Measurements from ENCODE around the gene VRK1. TPM values are rescaled to one million over a fixed set of nuclear protein-coding genes. Genes with fewer than 3 reads are reported as not detected.
A peak's percentile ranks its signal among the peaks of the same experiment; 100 is the strongest.

The VRK1 gene
- total and polyA plus RNA-seq, 2 experiments from 2014 or later = 16.2 to 22.8 TPM

GRCh38 chr14:96888593-96888992 lies 91.4 kb downstream of the VRK1 start:
- no peaks in the 10 kb centered on the region for H3K36me3 ChIP-seq
- no peaks in the 10 kb centered on the region for H3K27me3 ChIP-seq
- TF ChIP-seq CTCF (IDR thresholded peaks at IDR 0.05; ENCODE audit: low read depth, low read length) = no peak
- H3K4me1 ChIP-seq (ENCODE audit: low read depth) = peaks cover 14% of the 10 kb centered on the region
- H3K27ac ChIP-seq = peak overlapping the region; percentile 66
- peak in 1 of 2 donors; percentile 66 for DNase-seq (ENCODE audit: low read depth in 1 of 2, low spot score in 1 of 2)
- H3K9me3 ChIP-seq (ENCODE audit: low read depth) = no peaks in the 10 kb centered on the region
- H3K4me3 ChIP-seq = no peak overlapping the region

- no peak for DNase-seq (ENCODE audit: low read depth in 1 of 2, low spot score in 1 of 2)
- H3K27ac ChIP-seq = peak overlapping the region; percentile 66
- no peaks in the 10 kb centered on the region for H3K36me3 ChIP-seq
- no peaks in the 10 kb centered on the region for H3K9me3 ChIP-seq (ENCODE audit: low read depth)
- peaks cover 14% of the 10 kb centered on the region for H3K4me1 ChIP-seq (ENCODE audit: low read depth)
- no peaks in the 10 kb centered on the region for H3K27me3 ChIP-seq
- H3K4me3 ChIP-seq = no peak overlapping the region
- TF ChIP-seq CTCF (IDR thresholded peaks at IDR 0.05; ENCODE audit: low read depth, low read length) = no peak
Measured at GRCh38 chr14:96889091-96889490, 91.9 kb downstream of the VRK1 start.

GRCh38 chr14:96893966-96894622 lies 96.9 kb downstream of the VRK1 start:
- Histone ChIP-seq H3K36me3 (no peaks in the 10 kb centered on the region), H3K4me1 (ENCODE audit: low read depth) (peaks cover 16% of the 10 kb centered on the region), H3K27me3 (no peaks in the 10 kb centered on the region), H3K9me3 (ENCODE audit: low read depth) (no peaks in the 10 kb centered on the region), H3K4me3 (no peak overlapping the region), H3K27ac (no peak overlapping the region)
- no peak for TF ChIP-seq CTCF (IDR thresholded peaks at IDR 0.05; ENCODE audit: low read depth, low read length)
- DNase-seq (ENCODE audit: low read depth in 1 of 2, low spot score in 1 of 2) = no peak

GRCh38 chr14:96894966-96895365 lies 97.8 kb downstream of the VRK1 start:
- Histone ChIP-seq H3K36me3 (no peaks in the 10 kb centered on the region), H3K4me1 (ENCODE audit: low read depth) (peaks cover 13% of the 10 kb centered on the region), H3K27ac (no peak overlapping the region), H3K9me3 (ENCODE audit: low read depth) (no peaks in the 10 kb centered on the region), H3K4me3 (no peak overlapping the region), H3K27me3 (no peaks in the 10 kb centered on the region)
- TF ChIP-seq CTCF (IDR thresholded peaks at IDR 0.05; ENCODE audit: low read depth, low read length) = no peak
- peak in 1 of 2 donors; percentile 5 for DNase-seq (ENCODE audit: low read depth in 1 of 2, low spot score in 1 of 2)

GRCh38 chr14:96895658-96896271 lies 98.6 kb downstream of the VRK1 start:
- no peaks in the 10 kb centered on the region for H3K36me3 ChIP-seq
- DNase-seq (ENCODE audit: low read depth in 1 of 2, low spot score in 1 of 2) = no peak
- no peak overlapping the region for H3K27ac ChIP-seq
- no peak overlapping the region for H3K4me3 ChIP-seq
- peaks cover 13% of the 10 kb centered on the region for H3K4me1 ChIP-seq (ENCODE audit: low read depth)
- no peaks in the 10 kb centered on the region for H3K9me3 ChIP-seq (ENCODE audit: low read depth)
- H3K27me3 ChIP-seq = no peaks in the 10 kb centered on the region
- no peak for TF ChIP-seq CTCF (IDR thresholded peaks at IDR 0.05; ENCODE audit: low read depth, low read length)

Measured in cardiac muscle cell (in vitro differentiated cells and primary cell).